Tibial nerve (tissue), 4 donors: Measurements from ENCODE around the gene ATP13A2.

Source experiments
- CTCF ChIP-seq, 5 experiments: fragments of 200-600 bp in 3 of 5; fragments of 450-650 bp in 2 of 5; sonication (generic) in 3 of 5; IDR thresholded peaks; one replicate each; pipeline ENCODE4 v1.5.1; 2016 to 2019; ENCODE audit warnings: antibody characterized with exemption in 5 of 5, mild to moderate bottlenecking in 3 of 5, moderate library complexity in 2 of 5
- EP300 ChIP-seq, 2 donors: sonication (generic); formaldehyde crosslinking; IDR thresholded peaks; one replicate each; pipeline ENCODE4 v1.6.1; 2017; ENCODE audit warnings: antibody characterized with exemption in 2 of 2, mild to moderate bottlenecking in 1 of 2
- POLR2A ChIP-seq, 2 donors: fragments of 450-650 bp; IDR thresholded peaks; one replicate each; pipeline ENCODE4 v1.6.1; 2017; ENCODE audit warnings: antibody characterized with exemption in 2 of 2, mild to moderate bottlenecking in 2 of 2, moderate library complexity in 2 of 2

- TF ChIP-seq CTCF (IDR thresholded peaks at IDR 0.05) (no peak), POLR2A (IDR thresholded peaks at IDR 0.05) (no peak), EP300 (IDR thresholded peaks at IDR 0.05) (no peak)
Measured at GRCh38 chr1:16961297-16962133, 50.2 kb downstream of the ATP13A2 start.
